Measurements from ENCODE around the gene PDZD8.
"Not testable (repeated sequence)": the region's sequence is repeated elsewhere in the genome, so short reads cannot be mapped to it uniquely, and the experiment has no call there.

The PDZD8 gene

DNA sequence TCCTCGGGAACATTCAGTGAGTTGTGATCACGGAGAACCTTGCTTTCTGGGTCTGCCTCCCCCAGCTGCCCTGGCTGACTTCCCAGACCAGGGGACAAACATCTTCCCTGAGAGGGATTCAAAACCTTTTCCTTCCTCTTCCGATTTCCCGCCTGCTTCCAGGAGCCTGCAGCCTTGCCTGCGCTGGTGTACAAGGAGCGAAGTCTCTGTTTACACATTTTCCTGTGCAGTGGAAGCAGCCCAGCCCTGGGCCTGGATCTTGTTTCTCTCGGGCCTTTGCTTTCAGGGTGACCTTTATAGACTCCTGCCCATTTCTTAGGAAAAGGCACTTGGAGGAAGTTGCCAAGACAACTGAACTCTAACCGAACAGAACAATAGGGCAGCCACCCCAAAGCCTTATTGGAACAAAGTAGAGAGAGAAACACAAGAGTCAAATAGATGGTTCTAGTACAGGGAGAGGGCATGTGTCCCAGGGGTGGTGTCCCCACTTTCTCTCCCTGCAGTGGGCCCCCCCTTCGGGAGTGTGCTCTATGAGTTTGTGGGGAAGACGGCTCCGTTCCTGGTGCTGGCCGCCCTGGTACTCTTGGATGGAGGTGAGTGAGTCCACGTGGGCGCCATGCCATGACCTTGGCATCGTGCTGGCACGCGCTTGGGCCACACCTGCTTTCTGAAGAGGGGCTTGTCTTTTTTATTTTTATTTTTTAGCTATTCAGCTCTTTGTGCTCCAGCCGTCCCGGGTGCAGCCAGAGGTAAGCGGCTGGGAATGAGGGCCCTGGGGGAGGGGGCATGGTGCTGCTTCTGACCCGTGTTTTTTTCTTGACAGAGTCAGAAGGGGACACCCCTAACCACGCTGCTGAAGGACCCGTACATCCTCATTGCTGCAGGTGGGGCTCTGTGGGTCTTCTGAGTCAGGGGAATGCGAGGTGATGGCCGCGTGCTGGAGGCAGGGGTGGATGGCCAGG is 120.2 kb downstream of the PDZD8 start:
- no peak for DNase-seq (ENCODE audit: low spot score)

DNA sequence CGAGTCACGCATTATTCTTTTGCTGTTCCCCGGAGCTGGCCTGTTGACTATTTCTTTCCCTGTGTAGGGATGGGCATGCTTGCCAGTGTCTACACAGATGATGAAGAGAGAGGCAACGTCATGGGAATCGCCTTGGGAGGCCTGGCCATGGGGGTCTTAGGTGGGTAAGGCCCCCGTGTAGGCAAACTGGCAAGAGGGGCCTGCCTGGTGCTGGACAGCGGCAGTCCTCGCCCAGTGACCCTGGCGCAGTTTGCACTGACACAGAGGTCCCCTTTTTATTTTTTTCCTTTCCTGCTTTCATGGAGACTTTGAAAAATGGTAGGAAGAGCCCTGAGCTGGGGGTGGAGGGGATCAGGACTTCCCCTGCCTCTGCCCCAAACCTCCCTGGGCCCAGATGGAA is 120.9 kb downstream of the PDZD8 start:
- no peak for DNase-seq (ENCODE audit: low spot score)

DNA sequence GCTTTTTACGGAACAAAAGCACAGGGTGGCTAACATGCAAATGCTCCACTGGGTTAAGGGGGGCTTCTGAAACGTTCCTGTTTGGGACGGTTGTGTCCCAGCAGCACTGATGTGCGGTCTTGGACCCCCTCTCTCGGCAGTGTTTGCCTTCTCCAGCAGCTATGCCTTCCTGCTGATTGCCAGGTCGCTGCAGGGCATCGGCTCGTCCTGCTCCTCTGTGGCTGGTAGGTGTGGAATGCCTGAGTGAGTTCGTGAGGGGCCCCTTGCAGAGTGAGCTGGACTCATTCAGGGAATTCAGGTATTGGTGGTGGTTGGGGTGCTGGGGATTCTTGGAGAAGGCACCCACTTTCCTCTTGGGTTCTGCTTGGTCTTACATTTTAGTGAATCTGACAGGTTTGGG is 121.3 kb downstream of the PDZD8 start:
- no peak for DNase-seq (ENCODE audit: low spot score)

DNA sequence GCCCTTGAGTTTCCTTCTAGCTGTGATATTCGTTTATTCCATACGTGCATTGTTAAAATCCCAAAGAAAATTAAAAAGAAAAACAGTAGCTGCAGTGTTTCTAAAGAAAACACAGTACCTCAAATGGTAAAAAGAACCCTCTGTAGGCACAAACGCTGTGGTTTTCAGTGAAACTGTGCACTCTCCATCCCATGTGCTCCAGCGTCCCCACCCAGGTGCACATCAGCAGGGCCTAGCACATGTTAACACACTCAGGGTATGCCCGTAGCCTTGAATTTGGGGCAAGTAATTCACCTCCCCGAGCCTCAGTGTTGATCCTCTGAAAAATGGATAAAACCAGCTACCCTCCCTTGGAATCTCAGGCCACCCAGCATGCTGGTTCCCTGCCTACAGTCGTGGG is 124.8 kb downstream of the PDZD8 start:
- DNase-seq (ENCODE audit: low spot score), result no peak

DNA sequence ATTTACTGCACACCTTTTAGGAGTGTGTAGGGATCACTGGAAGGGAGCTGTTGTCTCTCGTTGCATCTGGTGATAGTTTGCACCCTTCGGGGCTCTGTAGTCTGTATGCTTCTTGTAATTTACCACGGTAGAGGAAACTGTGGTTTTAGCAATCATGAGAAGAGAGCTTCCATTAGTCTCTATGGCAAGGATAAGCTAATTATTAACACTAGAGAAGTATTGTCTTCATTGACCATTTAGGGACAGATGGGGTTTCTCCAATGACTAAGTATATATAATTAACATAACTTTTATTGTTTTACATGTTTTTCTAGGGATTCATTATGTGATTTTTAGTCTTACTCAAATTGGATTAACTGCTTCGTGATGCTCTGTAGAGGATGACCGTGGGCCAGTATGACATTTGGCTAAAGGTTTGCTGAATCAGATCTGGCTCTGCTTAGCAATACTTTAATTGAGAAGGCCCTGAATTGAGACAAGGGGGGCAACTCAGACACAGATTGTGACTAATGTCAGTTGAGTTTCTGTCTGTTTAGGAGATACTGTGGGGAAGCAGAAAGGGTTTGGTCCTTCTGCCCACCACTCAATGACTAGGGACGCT is 125.6 kb downstream of the PDZD8 start:
- no peak for DNase-seq (ENCODE audit: low spot score)

DNA sequence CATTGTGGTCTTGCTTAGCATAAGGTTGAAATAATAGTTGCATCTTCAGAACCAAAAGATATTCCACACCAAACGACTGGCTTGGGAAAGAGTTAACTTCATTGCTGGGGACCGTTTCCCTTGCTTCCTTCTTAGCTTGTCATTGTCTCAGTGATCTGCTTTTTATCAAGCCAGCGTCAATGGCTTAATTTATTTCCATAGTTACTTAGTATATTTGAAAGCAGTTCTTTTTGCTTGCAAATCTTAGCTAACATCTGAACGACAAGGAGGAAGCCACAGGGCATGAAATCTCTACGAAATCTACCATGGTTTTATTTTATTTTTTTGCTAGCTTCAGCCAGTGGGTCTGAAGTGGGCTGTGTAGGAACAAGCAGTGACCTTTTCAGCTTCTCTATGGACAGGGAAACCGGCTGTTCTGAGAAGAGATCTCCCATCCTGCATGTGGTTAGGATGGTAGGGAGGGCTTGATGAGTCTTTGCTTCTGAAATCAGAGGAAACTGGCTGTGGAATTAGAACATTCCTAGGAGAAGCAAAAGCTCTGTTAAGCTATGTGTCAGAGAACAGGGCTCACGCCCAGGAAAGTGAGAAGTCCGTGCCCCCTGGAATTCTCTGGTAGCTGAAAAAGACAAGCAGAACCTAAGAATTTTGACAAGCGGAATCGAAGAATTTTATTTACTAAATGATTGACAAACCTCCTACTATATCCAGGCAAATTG is 126.3 kb downstream of the PDZD8 start:
- DNase-seq (ENCODE audit: low spot score), result no peak

DNA sequence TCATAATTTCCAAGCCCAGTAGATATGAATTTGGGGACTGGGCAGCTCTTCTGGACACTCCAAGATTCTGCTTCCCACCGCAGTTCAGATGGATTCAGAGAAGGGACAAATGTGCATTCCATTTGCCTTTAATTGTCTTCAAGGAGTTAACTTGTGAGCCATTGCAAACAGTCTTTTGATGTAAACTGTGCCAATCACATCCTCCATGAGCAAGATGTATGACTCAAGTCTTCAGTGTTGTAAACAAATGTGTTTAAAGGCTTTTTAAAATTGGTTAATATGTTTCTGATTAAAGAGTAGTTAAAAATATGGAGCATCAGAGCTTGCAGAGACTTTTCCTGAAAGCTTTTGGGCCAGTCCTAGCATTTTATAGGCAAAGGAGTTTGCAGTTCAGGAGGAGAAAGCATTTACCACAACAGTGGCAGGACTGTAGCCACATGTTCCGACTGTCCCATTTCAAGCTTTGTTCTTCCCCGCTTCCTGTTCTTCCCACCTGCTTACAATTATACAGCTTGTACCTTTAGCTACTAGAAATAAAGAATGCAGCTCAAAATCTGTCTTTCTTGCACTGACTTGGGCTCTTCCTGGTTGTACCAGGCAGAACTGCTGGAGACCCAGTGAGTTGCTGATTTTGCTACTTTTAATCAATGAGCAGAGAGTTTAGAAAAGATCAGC is 128.1 kb downstream of the PDZD8 start:
- DNase-seq (ENCODE audit: low spot score), result no peak

DNA sequence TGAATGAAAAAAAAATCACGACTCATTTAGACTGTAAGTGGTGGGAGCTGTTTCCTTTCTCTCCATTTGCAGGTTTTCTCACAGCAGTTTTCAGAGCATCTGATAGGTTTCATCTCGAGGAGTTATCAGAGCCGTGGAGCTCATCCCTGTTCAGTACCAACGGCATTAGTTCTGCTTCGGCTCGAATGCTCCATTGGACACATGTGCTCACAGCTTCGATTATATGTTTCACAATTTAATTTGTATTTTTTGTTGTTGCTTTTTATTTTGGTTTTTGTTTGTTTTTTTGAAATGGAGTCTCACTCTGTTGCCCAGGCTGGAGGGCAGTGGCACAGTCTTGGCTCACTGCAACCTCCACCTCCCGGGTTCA is 132.8 kb downstream of the PDZD8 start:
- DNase-seq (ENCODE audit: low spot score), result no peak

DNA sequence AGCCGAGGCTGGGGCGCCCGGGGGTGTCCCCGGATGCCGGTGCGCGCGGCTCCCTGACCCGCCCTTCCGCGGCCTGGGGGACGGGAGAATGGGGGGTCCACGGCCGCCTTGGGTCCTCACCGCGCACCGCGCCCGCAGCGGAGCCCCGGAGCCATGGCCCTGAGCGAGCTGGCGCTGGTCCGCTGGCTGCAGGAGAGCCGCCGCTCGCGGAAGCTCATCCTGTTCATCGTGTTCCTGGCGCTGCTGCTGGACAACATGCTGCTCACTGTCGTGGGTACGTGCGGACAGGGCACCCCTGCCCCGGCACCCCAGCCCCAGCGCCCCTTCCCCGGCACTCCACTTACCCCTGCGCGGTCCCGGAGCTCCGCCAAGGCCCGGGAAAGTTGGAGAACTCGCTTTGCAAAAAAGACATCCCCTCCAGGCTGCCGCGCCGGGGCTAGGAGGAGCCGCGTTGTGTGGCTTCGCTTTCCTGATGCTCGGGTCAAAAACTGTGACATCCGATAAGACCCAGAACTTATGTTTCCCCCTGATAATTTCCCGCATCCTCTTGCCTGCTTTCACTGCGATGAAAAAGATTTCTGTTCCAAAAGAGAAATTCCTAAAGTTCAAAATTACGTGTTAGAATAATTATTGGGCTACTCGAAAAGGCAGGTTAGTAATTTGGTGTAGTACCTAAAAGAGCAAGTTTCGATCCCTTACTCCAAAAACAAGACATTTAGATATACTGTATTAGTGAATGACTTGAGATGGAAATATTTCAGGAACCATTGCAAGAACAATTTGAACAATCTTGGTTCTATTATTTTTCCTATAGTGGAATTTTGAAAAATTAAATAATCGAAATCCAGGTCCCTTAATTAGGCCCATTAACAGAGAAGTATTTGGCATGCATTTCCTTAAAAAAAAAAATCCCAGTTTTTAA is 133.4 kb downstream of the PDZD8 start:
- DNase-seq (ENCODE audit: low spot score), result no peak

DNA sequence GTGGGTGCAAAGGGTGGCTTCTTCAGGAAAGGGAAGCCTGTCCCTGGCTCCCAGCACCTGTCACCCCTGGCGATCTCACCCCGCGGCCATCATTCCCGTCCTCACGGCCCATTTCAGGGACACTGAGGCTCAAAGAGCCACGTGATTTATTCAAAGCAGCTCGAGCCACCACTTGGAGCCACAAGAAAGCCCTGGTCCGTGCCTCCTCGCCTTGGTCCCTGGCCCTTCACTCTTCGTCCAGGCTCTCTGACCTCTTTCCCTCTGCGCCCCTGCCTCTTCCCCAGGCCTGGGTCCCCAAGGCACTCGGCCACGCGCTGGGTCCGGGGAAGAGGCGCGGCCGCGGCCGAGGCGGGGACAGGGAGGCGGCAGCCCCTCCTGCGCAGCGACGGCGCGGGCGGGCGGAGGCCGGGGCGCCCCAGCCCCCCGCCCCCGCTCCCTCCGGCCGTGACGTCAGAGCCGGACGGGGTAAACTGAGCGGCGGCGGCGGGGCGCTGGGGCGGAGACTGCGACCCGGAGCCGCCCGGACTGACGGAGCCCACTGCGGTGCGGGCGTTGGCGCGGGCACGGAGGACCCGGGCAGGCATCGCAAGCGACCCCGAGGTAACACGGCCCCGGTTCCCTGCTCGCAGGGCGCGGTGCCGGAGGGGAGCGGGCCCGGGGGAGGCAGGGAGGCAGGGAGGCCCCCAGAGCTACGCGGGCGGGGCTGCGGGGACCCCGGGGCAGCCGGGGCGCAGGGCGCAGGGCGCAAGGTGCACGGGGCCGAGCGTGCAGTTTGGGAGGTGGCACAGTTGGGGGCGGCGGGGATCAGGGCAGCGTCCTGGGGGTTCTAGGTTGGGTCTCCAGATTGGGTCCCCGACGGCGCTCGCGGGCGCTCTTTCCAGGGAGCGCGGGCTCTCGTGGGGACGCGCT is 134.4 kb downstream of the PDZD8 start, which contains the start of gene SLC18A2:
Gene SLC18A2 (plus strand): TSS at position 494 of the 909 bp plus-strand sequence. CDS start 580 bp downstream, outside the sequence.
- DNase-seq (ENCODE audit: low spot score), result no peak

DNA sequence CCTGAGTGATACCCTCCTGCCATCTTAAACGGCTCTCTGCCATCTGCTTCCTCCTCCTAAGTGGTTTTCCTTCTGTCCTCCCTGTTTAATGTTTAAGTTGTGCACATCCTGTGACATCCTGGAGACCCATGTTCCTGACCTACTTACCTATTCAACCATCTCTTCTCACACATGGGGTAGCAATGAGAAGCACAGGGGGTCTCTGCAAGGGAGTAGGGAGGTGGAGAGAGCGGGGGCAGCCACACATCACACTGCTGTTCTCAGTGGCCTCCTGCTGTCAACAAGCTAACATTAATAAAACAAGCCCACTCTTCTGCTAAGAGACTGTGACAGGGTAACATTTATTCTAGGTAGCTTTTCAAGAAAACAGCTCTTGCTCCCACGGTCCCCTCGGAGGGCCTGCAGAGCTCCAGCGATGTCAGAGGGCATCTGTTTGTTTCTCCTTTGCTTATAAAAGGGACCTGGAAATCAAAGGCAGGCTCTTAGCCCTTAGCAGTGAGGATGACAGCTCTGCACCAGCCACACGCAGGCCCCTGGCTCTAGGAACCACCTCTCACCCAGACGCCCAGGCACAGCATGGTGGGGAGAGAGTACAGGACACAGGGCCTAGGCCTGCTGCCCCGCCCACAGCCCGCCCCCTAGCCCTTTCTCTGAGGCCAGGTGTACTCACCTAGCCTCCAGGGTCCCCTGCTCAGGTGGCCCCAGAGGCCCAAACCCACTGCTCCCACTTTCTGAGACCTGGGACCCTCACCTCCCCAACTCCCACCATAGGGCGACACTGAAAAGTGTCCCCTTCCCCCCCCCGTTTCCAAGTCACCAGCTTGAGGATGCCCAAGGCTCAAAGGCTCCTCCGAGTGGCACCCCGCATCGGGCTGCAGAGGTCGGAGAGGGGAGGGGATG is 135.3 kb downstream of the PDZD8 start:
- no peak for DNase-seq (ENCODE audit: low spot score)

DNA sequence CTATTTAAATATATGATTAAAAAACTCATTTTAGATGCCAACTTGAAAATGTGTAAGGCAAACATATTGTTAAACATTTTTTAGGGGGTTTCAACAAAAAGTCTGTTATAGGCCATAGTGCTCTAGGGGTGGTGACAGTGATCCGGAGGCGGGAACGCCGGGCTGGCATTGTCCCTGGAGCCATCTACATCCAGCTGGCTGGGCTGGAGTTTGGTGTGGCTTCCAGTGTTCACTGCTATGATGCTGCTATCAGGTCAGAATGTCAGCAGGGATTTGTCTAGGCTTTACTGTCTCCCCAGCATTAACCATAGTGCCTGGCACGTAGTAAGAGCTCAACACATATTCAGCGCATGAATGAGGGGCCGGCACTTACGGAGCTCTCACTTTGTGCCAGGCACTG is 136.2 kb downstream of the PDZD8 start:
- no peak for DNase-seq (ENCODE audit: low spot score)

DNA sequence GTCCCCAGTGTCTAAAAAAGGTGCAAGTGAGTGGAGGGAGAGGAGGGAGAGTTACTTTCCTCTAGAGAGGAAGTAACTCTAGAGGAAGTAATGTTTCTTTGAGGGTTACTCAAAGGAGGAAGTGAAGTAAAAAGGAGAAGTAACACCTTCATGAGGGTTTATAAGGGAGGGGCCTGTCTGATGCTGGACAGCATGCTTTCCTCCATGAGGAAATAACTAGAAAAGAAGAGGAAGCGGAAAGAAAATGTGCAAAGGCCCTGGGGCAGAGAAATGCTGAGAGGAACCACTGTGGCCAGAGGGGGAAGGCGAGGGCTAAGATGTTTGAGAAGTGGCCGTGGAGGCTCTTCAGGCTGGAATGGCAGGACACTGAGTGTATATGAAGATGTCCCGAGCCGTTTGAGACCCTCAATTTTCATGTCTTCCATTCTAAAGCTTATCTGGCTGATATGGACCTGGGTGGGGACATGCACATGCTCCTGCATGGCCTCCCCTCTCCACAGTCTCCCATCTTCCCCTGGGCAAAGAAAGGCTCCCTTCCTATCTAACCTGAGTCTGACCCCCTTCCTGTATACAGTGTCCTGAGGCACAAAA is 137.7 kb downstream of the PDZD8 start:
- DNase-seq (ENCODE audit: low spot score), result no peak

DNA sequence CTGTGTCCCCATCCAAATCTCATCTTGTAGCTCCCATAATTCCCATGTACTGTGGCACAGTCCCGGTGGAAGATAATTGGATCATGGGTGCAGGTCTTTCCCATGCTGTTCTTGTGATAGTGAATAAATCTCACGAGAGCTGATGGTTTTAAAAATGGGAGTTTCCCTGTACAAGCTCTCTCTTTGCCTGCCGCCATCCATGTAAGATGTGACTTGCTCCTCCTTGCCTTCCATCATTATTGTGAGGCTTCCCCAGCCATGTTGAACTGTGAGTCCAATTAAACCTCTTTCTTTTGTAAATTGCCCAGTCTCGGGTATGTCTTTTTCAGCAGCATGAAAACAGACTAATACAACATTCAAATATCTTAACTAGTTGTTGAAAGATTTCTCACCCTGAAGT is 145.1 kb downstream of the PDZD8 start:
- not testable (repeated sequence) for DNase-seq (ENCODE audit: low spot score)

DNA sequence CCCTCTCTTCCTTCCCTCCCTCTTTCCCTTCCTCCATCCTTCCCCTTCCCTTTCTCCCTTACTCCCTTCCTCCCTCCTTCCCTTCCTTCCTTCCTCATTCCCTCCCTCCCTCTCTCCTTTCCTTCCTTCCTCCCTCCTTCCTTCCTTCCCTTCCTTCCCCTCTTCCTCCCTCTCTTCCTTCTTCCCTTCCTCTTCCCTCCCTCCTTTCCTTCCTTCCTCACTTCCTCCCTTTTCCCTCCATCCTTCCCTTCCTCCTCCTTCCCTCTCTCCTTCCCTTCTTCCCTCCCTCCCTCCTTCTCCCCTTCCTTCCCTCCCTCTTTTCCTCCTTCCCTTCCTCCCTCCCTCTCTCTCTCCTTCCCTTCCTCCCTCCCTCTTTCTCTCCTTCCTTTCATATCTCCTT is 147.0 kb downstream of the PDZD8 start:
- no peak for DNase-seq (ENCODE audit: low spot score)
